Hepatocyte (in vitro differentiated cells): Measurements from ENCODE around the gene SLCO1A2. TPM values are rescaled to one million over a fixed set of nuclear protein-coding genes. Genes with fewer than 3 reads are reported as not detected.

Source experiments
- DNase-seq: peaks from one replicate; pipeline ENCODE4 v3.0.0-alpha.2; 2016; ENCODE audit warnings: low spot score
- H2AFZ ChIP-seq: fragments of 200-600 bp; sonication (generic); 2 replicates; pipeline ENCODE4 v1.6.0; 2016; ENCODE audit warnings: antibody characterized with exemption, mild to moderate bottlenecking
- H3K27ac ChIP-seq: fragments of 200-600 bp; sonication (generic); 2 replicates; pipeline ENCODE4 v1.5.1; 2016; ENCODE audit warnings: mild to moderate bottlenecking
- H3K27me3 ChIP-seq: fragments of 200-600 bp; sonication (generic); 2 replicates; pipeline ENCODE4 v1.6.1; 2016
- H3K36me3 ChIP-seq: fragments of 200-600 bp; sonication (generic); replicated peaks from 2 replicates; pipeline ENCODE4 v1.5.1; 2016; ENCODE audit warnings: low read depth; ENCODE audit not compliant: insufficient read depth
- H3K4me1 ChIP-seq: fragments of 200-600 bp; sonication (generic); 2 replicates; pipeline ENCODE4 v1.5.1; 2016; ENCODE audit warnings: mild to moderate bottlenecking, moderate library complexity; ENCODE audit not compliant: insufficient read depth
- H3K4me2 ChIP-seq: fragments of 200-600 bp; sonication (generic); 2 replicates; pipeline ENCODE4 v1.6.0; 2016
- H3K4me3 ChIP-seq: fragments of 200-600 bp; sonication (generic); 2 replicates; pipeline ENCODE4 v1.5.1; 2016; ENCODE audit warnings: mild to moderate bottlenecking
- H3K79me2 ChIP-seq: fragments of 200-600 bp; sonication (generic); 2 replicates; pipeline ENCODE4 v1.6.0; 2017; ENCODE audit warnings: mild to moderate bottlenecking
- H3K9me2 ChIP-seq: fragments of 200-600 bp; sonication (generic); replicated peaks from 2 replicates; pipeline ENCODE4 v1.6.0; 2017; ENCODE audit warnings: mild to moderate bottlenecking; ENCODE audit not compliant: insufficient read depth
- H3K9me3 ChIP-seq: fragments of 200-600 bp; sonication (generic); 2 replicates; pipeline ENCODE4 v1.5.1; 2016; ENCODE audit warnings: low read depth, mild to moderate bottlenecking
- H4K20me1 ChIP-seq: fragments of 200-600 bp; sonication (generic); 2 replicates; pipeline ENCODE4 v1.6.0; 2016; ENCODE audit warnings: mild to moderate bottlenecking; ENCODE audit not compliant: insufficient read depth, poor library complexity, severe bottlenecking
- CTCF ChIP-seq: fragments of 200-600 bp; sonication (generic); IDR thresholded peaks from 2 replicates; pipeline ENCODE4 v1.5.1; 2016; ENCODE audit warnings: antibody characterized with exemption, mild to moderate bottlenecking; ENCODE audit not compliant: poor library complexity
- EZH2 ChIP-seq: fragments of 200-600 bp; sonication (generic); IDR thresholded peaks from 2 replicates; pipeline ENCODE4 v1.6.1; 2016; ENCODE audit warnings: antibody characterized with exemption, mild to moderate bottlenecking, borderline replicate concordance
- EZH2phosphoT487 ChIP-seq: fragments of 200-600 bp; sonication (generic); IDR thresholded peaks from one replicate; pipeline ENCODE4 v1.6.1; 2018; ENCODE audit warnings: antibody characterized with exemption, mild to moderate bottlenecking, low read depth, moderate library complexity; ENCODE audit not compliant: unreplicated experiment, severe bottlenecking
- WGBS: methylation state at CpG from one replicate; pipeline ENCODE4 v1.1.6; 2016; ENCODE audit warnings: low lambda C conversion rate; ENCODE audit errors: missing lambda C conversion rate; 5-methylcytosine and 5-hydroxymethylcytosine counted together
- polyA plus RNA-seq: library from polyadenylated mRNA; unstranded; fragments of >200 nt; fragmentation: Nextera tagmentation; extraction: Ambion mirVana; gene quantifications from 2 replicates; pipeline ENCODE4 v1.2.1, GENCODE V29; 2016
- total RNA-seq: library from RNA; depleted of rRNA; stranded (reverse); fragments of >200 nt; gene quantifications from 2 replicates; pipeline ENCODE4 v1.2.3, GENCODE V29; 2014

SLCO1A2 gene
- total and polyA plus RNA-seq, 2 experiments from 2014 or later = 2.5 to 4.1 TPM

GRCh38 chr12:21354641-21355040 is 19.9 kb upstream of the SLCO1A2 start:
- no peaks in the 10 kb centered on the region for H3K4me1 ChIP-seq
- H3K27ac ChIP-seq = no peak overlapping the region
- no peak overlapping the region for H3K4me3 ChIP-seq
- 97% methylated on average over 1 of the region's 1 CpG for WGBS
- H3K9me3 ChIP-seq = no peaks in the 10 kb centered on the region
- no peak for TF ChIP-seq EZH2phosphoT487
- no peak for TF ChIP-seq CTCF
- no peak for TF ChIP-seq EZH2
- H2AFZ ChIP-seq = no peak overlapping the region
- H3K9me2 ChIP-seq = no peaks in the 10 kb centered on the region
- H3K27me3 ChIP-seq = no peaks in the 10 kb centered on the region
- H3K79me2 ChIP-seq = no peaks in the 10 kb centered on the region
- DNase-seq = no peak
- no peak overlapping the region for H3K4me2 ChIP-seq
- H3K36me3 ChIP-seq = no peaks in the 10 kb centered on the region
- H4K20me1 ChIP-seq = no peaks in the 10 kb centered on the region

GRCh38 chr12:21353948-21354347 is 19.2 kb upstream of the SLCO1A2 start:
- no peaks in the 10 kb centered on the region for H3K79me2 ChIP-seq
- no peak overlapping the region for H2AFZ ChIP-seq
- DNase-seq = no peak
- H3K9me3 ChIP-seq = no peaks in the 10 kb centered on the region
- WGBS = 91% methylated on average over 4 of the region's 4 CpGs
- no peaks in the 10 kb centered on the region for H3K36me3 ChIP-seq
- no peaks in the 10 kb centered on the region for H3K9me2 ChIP-seq
- no peak overlapping the region for H3K4me2 ChIP-seq
- no peak overlapping the region for H3K4me3 ChIP-seq
- no peak overlapping the region for H3K27ac ChIP-seq
- H4K20me1 ChIP-seq = no peaks in the 10 kb centered on the region
- H3K4me1 ChIP-seq = no peaks in the 10 kb centered on the region
- no peak for TF ChIP-seq EZH2phosphoT487
- TF ChIP-seq EZH2 = no peak
- no peaks in the 10 kb centered on the region for H3K27me3 ChIP-seq

GRCh38 chr12:21353487-21353886 is 18.8 kb upstream of the SLCO1A2 start:
- Histone ChIP-seq H3K4me2 (no peak overlapping the region), H3K9me2 (no peaks in the 10 kb centered on the region), H3K4me3 (no peak overlapping the region), H3K79me2 (no peaks in the 10 kb centered on the region), H3K9me3 (no peaks in the 10 kb centered on the region), H2AFZ (no peak overlapping the region), H4K20me1 (no peaks in the 10 kb centered on the region), H3K36me3 (no peaks in the 10 kb centered on the region), H3K4me1 (no peaks in the 10 kb centered on the region), H3K27me3 (no peaks in the 10 kb centered on the region), H3K27ac (no peak overlapping the region)
- TF ChIP-seq CTCF = no peak
- TF ChIP-seq EZH2phosphoT487 = no peak
- no peak for TF ChIP-seq EZH2
- 63% methylated on average over 1 of the region's 1 CpG for WGBS
- DNase-seq = no peak

- DNase-seq = peak; percentile 15
- TF ChIP-seq EZH2 = no peak
- no peak for TF ChIP-seq CTCF
- no peak for TF ChIP-seq EZH2phosphoT487
- H3K4me3 ChIP-seq = no peak overlapping the region
- H3K4me1 ChIP-seq = no peaks in the 10 kb centered on the region
- no peaks in the 10 kb centered on the region for H3K9me2 ChIP-seq
- H3K9me3 ChIP-seq = no peaks in the 10 kb centered on the region
- no peaks in the 10 kb centered on the region for H3K79me2 ChIP-seq
- no peak overlapping the region for H3K4me2 ChIP-seq
- WGBS = 50% methylated on average over 1 of the region's 1 CpG
- H3K36me3 ChIP-seq = no peaks in the 10 kb centered on the region
- H4K20me1 ChIP-seq = no peaks in the 10 kb centered on the region
- no peaks in the 10 kb centered on the region for H3K27me3 ChIP-seq
- no peak overlapping the region for H2AFZ ChIP-seq
- no peak overlapping the region for H3K27ac ChIP-seq
Measured at GRCh38 chr12:21350975-21351374, 16.3 kb upstream of the SLCO1A2 start.
